ENCODE results near the gene SESN1. TPM values are rescaled to one million over a fixed set of nuclear protein-coding genes. Genes with fewer than 3 reads are reported as not detected.
"Not testable (repeated sequence)": the region's sequence is repeated elsewhere in the genome, so short reads cannot be mapped to it uniquely, and the experiment has no call there.

The SESN1 gene
- total and polyA plus RNA-seq, 9 of the 15 experiments (the other 6 are each of a cell fraction or from before 2014, with no cell fraction given) = 3.1 to 13.0 (median 7.4) TPM

- H3K4me2 ChIP-seq (ENCODE audit: insufficient read depth, low read length); H3K36me3 ChIP-seq (ENCODE audit: control insufficient read depth, insufficient read depth, low read length); H2AFZ ChIP-seq (ENCODE audit: low read depth, low read length); POLR2A ChIA-PET; FAIRE-seq; ATAC-seq; H3K79me2 ChIP-seq (ENCODE audit: control insufficient read depth, insufficient read depth, low read length); H3K9ac ChIP-seq (ENCODE audit: insufficient read depth in 1 of 2, low read depth in 2 of 2, low read length in 2 of 2); DNase-seq (ENCODE audit: extremely low read depth in 1 of 4, low spot score in 3 of 4); H3K27me3 ChIP-seq (ENCODE audit: control insufficient read depth in 2 of 2, insufficient read depth in 2 of 2, low read length in 2 of 2); H3K4me1 ChIP-seq (replicated peaks in 1 of 2; ENCODE audit: control insufficient read depth in 2 of 2, insufficient read depth in 2 of 2, low read length in 2 of 2); intact Hi-C loops (cut with micrococcal nuclease); BruUV-seq (replicated peaks); H3K27ac ChIP-seq (ENCODE audit: extremely low read depth, low read depth, low read length); H4K20me1 ChIP-seq (replicated peaks; ENCODE audit: control insufficient read depth, insufficient read depth, low read length); H3K9me1 ChIP-seq (ENCODE audit: control insufficient read depth, insufficient read depth, low read length); H3K9me3 ChIP-seq (replicated peaks; ENCODE audit: control insufficient read depth, insufficient read depth, low read depth, low read length); H3K4me3 ChIP-seq; CTCF ChIA-PET (ENCODE audit: low intra/inter-chr PET ratio); in situ Hi-C loops (cut with MboI): not testable (repeated sequence)
- TF ChIP-seq RBM25 (IDR thresholded peaks at IDR 0.05; ENCODE audit: low read depth, low read length, severe bottlenecking) = peak; percentile 34
- 100% methylated on average over 5 of the region's 6 CpGs for WGBS (ENCODE audit: insufficient coverage, low coverage, missing lambda C conversion rate)
These were observed 41.9 kb upstream of the SESN1 start for GRCh38 chr6:109136530-109136929.

GRCh38 chr6:109136039-109136438 is 41.4 kb upstream of the SESN1 start:
- in situ Hi-C loops (cut with MboI); H3K27me3 ChIP-seq (ENCODE audit: control insufficient read depth in 2 of 2, insufficient read depth in 2 of 2, low read length in 2 of 2); H3K36me3 ChIP-seq (ENCODE audit: control insufficient read depth, insufficient read depth, low read length); H2AFZ ChIP-seq (ENCODE audit: low read depth, low read length); H4K20me1 ChIP-seq (replicated peaks; ENCODE audit: control insufficient read depth, insufficient read depth, low read length); BruUV-seq (replicated peaks); H3K4me1 ChIP-seq (replicated peaks in 1 of 2; ENCODE audit: control insufficient read depth in 2 of 2, insufficient read depth in 2 of 2, low read length in 2 of 2); H3K4me2 ChIP-seq (ENCODE audit: insufficient read depth, low read length); intact Hi-C loops (cut with micrococcal nuclease); ATAC-seq; H3K27ac ChIP-seq (ENCODE audit: extremely low read depth, low read depth, low read length); CTCF ChIA-PET (ENCODE audit: low intra/inter-chr PET ratio); DNase-seq (ENCODE audit: extremely low read depth in 1 of 4, low spot score in 3 of 4); H3K4me3 ChIP-seq; H3K9me1 ChIP-seq (ENCODE audit: control insufficient read depth, insufficient read depth, low read length); H3K79me2 ChIP-seq (ENCODE audit: control insufficient read depth, insufficient read depth, low read length); POLR2A ChIA-PET; H3K9ac ChIP-seq (ENCODE audit: insufficient read depth in 1 of 2, low read depth in 2 of 2, low read length in 2 of 2); H3K9me3 ChIP-seq (replicated peaks; ENCODE audit: control insufficient read depth, insufficient read depth, low read depth, low read length); FAIRE-seq: not testable (repeated sequence)
- WGBS (ENCODE audit: insufficient coverage, low coverage, missing lambda C conversion rate) = 86% methylated on average over 5 of the region's 6 CpGs

- DNase-seq (ENCODE audit: extremely low read depth in 1 of 4, low spot score in 3 of 4); ATAC-seq; H3K27me3 ChIP-seq (ENCODE audit: control insufficient read depth in 2 of 2, insufficient read depth in 2 of 2, low read length in 2 of 2); POLR2A ChIA-PET; H4K20me1 ChIP-seq (replicated peaks; ENCODE audit: control insufficient read depth, insufficient read depth, low read length); H3K4me2 ChIP-seq (ENCODE audit: insufficient read depth, low read length); H3K27ac ChIP-seq (ENCODE audit: extremely low read depth, low read depth, low read length); H3K79me2 ChIP-seq (ENCODE audit: control insufficient read depth, insufficient read depth, low read length); in situ Hi-C loops (cut with MboI); H3K36me3 ChIP-seq (ENCODE audit: control insufficient read depth, insufficient read depth, low read length); CTCF ChIA-PET (ENCODE audit: low intra/inter-chr PET ratio); H3K9ac ChIP-seq (ENCODE audit: insufficient read depth in 1 of 2, low read depth in 2 of 2, low read length in 2 of 2); FAIRE-seq; BruUV-seq (replicated peaks); H3K4me1 ChIP-seq (replicated peaks in 1 of 2; ENCODE audit: control insufficient read depth in 2 of 2, insufficient read depth in 2 of 2, low read length in 2 of 2); H3K9me3 ChIP-seq (replicated peaks; ENCODE audit: control insufficient read depth, insufficient read depth, low read depth, low read length); H3K4me3 ChIP-seq; intact Hi-C loops (cut with micrococcal nuclease); H3K9me1 ChIP-seq (ENCODE audit: control insufficient read depth, insufficient read depth, low read length); H2AFZ ChIP-seq (ENCODE audit: low read depth, low read length): not testable (repeated sequence)
- 100% methylated on average over 1 of the region's 1 CpG for WGBS (ENCODE audit: insufficient coverage, low coverage, missing lambda C conversion rate)
These were observed 41.0 kb upstream of the SESN1 start for GRCh38 chr6:109135600-109135999.
